WTC11 (cell line): ENCODE results near the gene HELZ.

Experiments used
- ESRRA ChIP-seq: sonication (generic); formaldehyde crosslinking; IDR thresholded peaks from 2 replicates; pipeline ENCODE4 v1.8.1; 2022; ENCODE audit warnings: mild to moderate bottlenecking, missing genetic modification reagents, borderline replicate concordance
- JUN ChIP-seq: sonication (generic); formaldehyde crosslinking; IDR thresholded peaks from 2 replicates; pipeline ENCODE4 v1.8.0; 2023; ENCODE audit warnings: mild to moderate bottlenecking, missing genetic modification reagents
- NFE2L1 ChIP-seq: sonication (generic); formaldehyde crosslinking; IDR thresholded peaks from 2 replicates; pipeline ENCODE4 v1.8.1; 2023; ENCODE audit warnings: missing genetic modification reagents
- ZNF138 ChIP-seq: sonication (generic); formaldehyde crosslinking; conservative IDR thresholded peaks from 2 replicates; pipeline ENCODE4 v1.8.1; 2022; ENCODE audit warnings: mild to moderate bottlenecking, moderate library complexity, missing genetic modification reagents
- ZNF232 ChIP-seq: sonication (generic); formaldehyde crosslinking; IDR thresholded peaks from 2 replicates; pipeline ENCODE4 v1.8.0; 2022; ENCODE audit warnings: mild to moderate bottlenecking, missing genetic modification reagents
- ZNF416 ChIP-seq: fragments of 250-450 bp; sonication (Bioruptor Pico); IDR thresholded peaks from 2 replicates; pipeline ENCODE4 v1.9.0; 2021; ENCODE audit warnings: mild to moderate bottlenecking, inconsistent platforms
- TF ChIP-seq, protein P1 (sequence below): fragments of 200-600 bp; IDR thresholded peaks from 2 replicates; pipeline ENCODE4 v1.8.0; 2022; ENCODE audit warnings: antibody characterized with exemption
- TF ChIP-seq, protein P2 (sequence below): sonication (generic); formaldehyde crosslinking; conservative IDR thresholded peaks from 2 replicates; pipeline ENCODE4 v1.8.1; 2023; ENCODE audit warnings: mild to moderate bottlenecking, low read depth, missing genetic modification reagents, moderate library complexity
- TF ChIP-seq, protein P3 (sequence below): sonication (generic); formaldehyde crosslinking; IDR thresholded peaks from 2 replicates; pipeline ENCODE4 v1.8.1; 2022; ENCODE audit warnings: mild to moderate bottlenecking, moderate library complexity, missing genetic modification reagents
- TF ChIP-seq, protein P4 (sequence below): sonication (generic); formaldehyde crosslinking; IDR thresholded peaks from 2 replicates; pipeline ENCODE4 v1.8.1; 2023; ENCODE audit warnings: mild to moderate bottlenecking, missing genetic modification reagents, moderate library complexity
- TF ChIP-seq, protein P5 (sequence below): sonication (generic); formaldehyde crosslinking; IDR thresholded peaks from 2 replicates; pipeline ENCODE4 v1.8.0; 2022; ENCODE audit warnings: mild to moderate bottlenecking, missing genetic modification reagents
- TF ChIP-seq, protein P6 (sequence below): sonication (generic); formaldehyde crosslinking; IDR thresholded peaks from 2 replicates; pipeline ENCODE4 v1.8.0; 2022; ENCODE audit warnings: mild to moderate bottlenecking, missing genetic modification reagents

DNA sequence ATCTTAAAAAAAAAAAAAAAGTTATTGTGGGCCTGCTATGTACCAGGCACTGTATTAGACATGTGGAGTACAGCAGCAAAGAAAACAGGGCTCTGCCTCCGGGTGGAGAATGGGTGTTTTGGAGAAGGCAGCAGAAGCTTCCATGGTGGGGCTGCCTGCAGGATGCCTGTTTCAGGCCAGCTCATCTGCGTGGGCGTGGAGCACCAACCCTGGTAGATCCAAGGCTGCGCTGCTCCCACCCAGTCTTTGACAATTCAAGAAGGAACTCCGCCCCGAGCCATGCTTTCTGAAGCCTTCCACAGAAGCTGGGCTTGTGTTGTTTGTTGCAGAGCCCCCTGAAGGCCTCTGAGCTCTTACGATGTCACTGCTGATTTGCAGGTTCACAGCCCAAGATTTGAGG, 223.8 kb downstream of the HELZ start:
- TF ChIP-seq, protein P1, sequence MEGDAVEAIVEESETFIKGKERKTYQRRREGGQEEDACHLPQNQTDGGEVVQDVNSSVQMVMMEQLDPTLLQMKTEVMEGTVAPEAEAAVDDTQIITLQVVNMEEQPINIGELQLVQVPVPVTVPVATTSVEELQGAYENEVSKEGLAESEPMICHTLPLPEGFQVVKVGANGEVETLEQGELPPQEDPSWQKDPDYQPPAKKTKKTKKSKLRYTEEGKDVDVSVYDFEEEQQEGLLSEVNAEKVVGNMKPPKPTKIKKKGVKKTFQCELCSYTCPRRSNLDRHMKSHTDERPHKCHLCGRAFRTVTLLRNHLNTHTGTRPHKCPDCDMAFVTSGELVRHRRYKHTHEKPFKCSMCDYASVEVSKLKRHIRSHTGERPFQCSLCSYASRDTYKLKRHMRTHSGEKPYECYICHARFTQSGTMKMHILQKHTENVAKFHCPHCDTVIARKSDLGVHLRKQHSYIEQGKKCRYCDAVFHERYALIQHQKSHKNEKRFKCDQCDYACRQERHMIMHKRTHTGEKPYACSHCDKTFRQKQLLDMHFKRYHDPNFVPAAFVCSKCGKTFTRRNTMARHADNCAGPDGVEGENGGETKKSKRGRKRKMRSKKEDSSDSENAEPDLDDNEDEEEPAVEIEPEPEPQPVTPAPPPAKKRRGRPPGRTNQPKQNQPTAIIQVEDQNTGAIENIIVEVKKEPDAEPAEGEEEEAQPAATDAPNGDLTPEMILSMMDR: no peak
- TF ChIP-seq, protein P2, sequence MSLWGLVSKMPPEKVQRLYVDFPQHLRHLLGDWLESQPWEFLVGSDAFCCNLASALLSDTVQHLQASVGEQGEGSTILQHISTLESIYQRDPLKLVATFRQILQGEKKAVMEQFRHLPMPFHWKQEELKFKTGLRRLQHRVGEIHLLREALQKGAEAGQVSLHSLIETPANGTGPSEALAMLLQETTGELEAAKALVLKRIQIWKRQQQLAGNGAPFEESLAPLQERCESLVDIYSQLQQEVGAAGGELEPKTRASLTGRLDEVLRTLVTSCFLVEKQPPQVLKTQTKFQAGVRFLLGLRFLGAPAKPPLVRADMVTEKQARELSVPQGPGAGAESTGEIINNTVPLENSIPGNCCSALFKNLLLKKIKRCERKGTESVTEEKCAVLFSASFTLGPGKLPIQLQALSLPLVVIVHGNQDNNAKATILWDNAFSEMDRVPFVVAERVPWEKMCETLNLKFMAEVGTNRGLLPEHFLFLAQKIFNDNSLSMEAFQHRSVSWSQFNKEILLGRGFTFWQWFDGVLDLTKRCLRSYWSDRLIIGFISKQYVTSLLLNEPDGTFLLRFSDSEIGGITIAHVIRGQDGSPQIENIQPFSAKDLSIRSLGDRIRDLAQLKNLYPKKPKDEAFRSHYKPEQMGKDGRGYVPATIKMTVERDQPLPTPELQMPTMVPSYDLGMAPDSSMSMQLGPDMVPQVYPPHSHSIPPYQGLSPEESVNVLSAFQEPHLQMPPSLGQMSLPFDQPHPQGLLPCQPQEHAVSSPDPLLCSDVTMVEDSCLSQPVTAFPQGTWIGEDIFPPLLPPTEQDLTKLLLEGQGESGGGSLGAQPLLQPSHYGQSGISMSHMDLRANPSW (CRISPR knock-in tag): no peak
- TF ChIP-seq, protein P3, sequence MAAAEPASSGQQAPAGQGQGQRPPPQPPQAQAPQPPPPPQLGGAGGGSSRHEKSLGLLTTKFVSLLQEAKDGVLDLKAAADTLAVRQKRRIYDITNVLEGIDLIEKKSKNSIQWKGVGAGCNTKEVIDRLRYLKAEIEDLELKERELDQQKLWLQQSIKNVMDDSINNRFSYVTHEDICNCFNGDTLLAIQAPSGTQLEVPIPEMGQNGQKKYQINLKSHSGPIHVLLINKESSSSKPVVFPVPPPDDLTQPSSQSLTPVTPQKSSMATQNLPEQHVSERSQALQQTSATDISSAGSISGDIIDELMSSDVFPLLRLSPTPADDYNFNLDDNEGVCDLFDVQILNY: no peak
- no peak for TF ChIP-seq ESRRA (CRISPR knock-in tag)
- TF ChIP-seq, protein P4, sequence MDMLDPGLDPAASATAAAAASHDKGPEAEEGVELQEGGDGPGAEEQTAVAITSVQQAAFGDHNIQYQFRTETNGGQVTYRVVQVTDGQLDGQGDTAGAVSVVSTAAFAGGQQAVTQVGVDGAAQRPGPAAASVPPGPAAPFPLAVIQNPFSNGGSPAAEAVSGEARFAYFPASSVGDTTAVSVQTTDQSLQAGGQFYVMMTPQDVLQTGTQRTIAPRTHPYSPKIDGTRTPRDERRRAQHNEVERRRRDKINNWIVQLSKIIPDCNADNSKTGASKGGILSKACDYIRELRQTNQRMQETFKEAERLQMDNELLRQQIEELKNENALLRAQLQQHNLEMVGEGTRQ (CRISPR knock-in tag): no peak
- TF ChIP-seq, protein P5, sequence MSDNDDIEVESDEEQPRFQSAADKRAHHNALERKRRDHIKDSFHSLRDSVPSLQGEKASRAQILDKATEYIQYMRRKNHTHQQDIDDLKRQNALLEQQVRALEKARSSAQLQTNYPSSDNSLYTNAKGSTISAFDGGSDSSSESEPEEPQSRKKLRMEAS (CRISPR knock-in tag): no peak
- no peak for TF ChIP-seq ZNF416 (CRISPR knock-in tag)
- TF ChIP-seq, protein P6, sequence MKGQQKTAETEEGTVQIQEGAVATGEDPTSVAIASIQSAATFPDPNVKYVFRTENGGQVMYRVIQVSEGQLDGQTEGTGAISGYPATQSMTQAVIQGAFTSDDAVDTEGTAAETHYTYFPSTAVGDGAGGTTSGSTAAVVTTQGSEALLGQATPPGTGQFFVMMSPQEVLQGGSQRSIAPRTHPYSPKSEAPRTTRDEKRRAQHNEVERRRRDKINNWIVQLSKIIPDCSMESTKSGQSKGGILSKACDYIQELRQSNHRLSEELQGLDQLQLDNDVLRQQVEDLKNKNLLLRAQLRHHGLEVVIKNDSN (CRISPR knock-in tag): no peak
- TF ChIP-seq NFE2L1 (CRISPR knock-in tag): no peak
- no peak for TF ChIP-seq ZNF232 (CRISPR knock-in tag)
- TF ChIP-seq JUN (CRISPR knock-in tag): no peak
- no peak for TF ChIP-seq ZNF138
